Epithelial cell of proximal tubule (primary cell): Measurements from ENCODE around the gene CHN2. TPM values are rescaled to one million over a fixed set of nuclear protein-coding genes. Genes with fewer than 3 reads are reported as not detected.

ENCODE experiments used
- DNase-seq: peaks from one replicate; pipeline ENCODE4 v3.0.0-alpha.2; 2011; ENCODE audit warnings: low read depth
- H3K4me3 ChIP-seq: 2 replicates; pipeline ENCODE4 v1.5.1; 2011; ENCODE audit warnings: low read depth, mild to moderate bottlenecking, low read length
- CTCF ChIP-seq: conservative IDR thresholded peaks from 2 replicates; pipeline ENCODE4 v1.5.1; 2012; ENCODE audit warnings: low read depth, mild to moderate bottlenecking, low read length
- total RNA-seq: library from RNA; depleted of rRNA; stranded (reverse); fragments of >200 nt; gene quantifications from 2 replicates; pipeline ENCODE4 v1.2.3, GENCODE V29; 2015

The CHN2 gene
- total RNA-seq, 1 donor from 2014 or later: 0.35 TPM

GRCh38 chr7:29308424-29308823 lies 113.8 kb downstream of the CHN2 start:
- DNase-seq: no peak
- no peak overlapping the region for H3K4me3 ChIP-seq
- no peak for TF ChIP-seq CTCF

GRCh38 chr7:29309041-29309854 lies 114.7 kb downstream of the CHN2 start:
- DNase-seq: no peak
- no peak overlapping the region for H3K4me3 ChIP-seq
- TF ChIP-seq CTCF: peak; percentile 53

- DNase-seq: no peak
- no peak for TF ChIP-seq CTCF
These were observed 116.0 kb downstream of the CHN2 start for GRCh38 chr7:29310625-29311024.

GRCh38 chr7:29311314-29311713 lies 116.7 kb downstream of the CHN2 start:
- TF ChIP-seq CTCF: no peak
- no peak for DNase-seq

More at GRCh38 chr7:29310625-29311024, 116.0 kb downstream of the CHN2 start:
- H3K4me3 ChIP-seq: no peak overlapping the region

GRCh38 chr7:29314148-29314547 lies 119.6 kb downstream of the CHN2 start:
- DNase-seq: no peak
- H3K4me3 ChIP-seq: no peak overlapping the region
- TF ChIP-seq CTCF: no peak

More at GRCh38 chr7:29311314-29311713, 116.7 kb downstream of the CHN2 start:
- no peak overlapping the region for H3K4me3 ChIP-seq

DNA sequence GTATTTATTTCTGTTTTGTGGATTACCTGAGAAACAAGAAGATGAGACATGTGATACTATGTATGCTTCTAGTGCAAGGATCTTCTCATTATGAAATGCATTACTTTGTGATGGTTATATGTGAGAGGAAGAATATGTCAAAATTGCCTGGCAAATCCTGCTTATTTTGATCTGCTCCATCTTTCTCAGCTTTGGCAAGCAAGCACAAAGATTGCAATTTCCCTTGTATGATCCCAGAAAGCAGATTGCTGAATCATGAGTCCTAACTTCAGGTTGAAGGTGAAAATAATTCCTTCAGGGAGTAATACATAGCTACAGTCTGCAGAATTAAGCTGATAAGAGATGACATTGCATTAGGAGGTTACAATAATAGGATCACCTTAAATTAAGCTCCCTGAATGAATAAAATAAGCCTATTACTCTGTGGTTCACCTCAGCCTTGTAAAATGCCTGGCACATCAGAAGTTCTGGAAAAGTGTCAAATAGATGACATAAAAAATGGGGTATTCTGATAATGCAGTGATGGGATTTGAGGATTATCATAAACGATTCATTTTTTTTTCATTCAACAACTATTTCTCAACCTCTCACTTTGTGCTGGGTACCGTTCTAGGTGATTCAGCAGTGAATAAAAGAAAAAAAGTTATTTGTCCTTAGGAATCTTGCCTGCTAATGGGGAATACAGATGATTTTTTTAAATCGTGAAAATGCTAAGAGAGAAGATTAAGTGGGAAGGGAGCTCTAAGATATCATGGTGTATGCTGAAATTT lies 120.7 kb downstream of the CHN2 start:
- no peak for DNase-seq
- TF ChIP-seq CTCF: no peak
- no peak overlapping the region for H3K4me3 ChIP-seq
